Transverse colon (tissue), 4 donors: ENCODE results near the gene ZNF606.

Source experiments
- EP300 ChIP-seq: sonication (generic); formaldehyde crosslinking; IDR thresholded peaks from one replicate; pipeline ENCODE4 v1.6.1; 2017; ENCODE audit warnings: antibody characterized with exemption, low read depth
- POLR2A ChIP-seq: fragments of 450-650 bp; IDR thresholded peaks from one replicate; pipeline ENCODE4 v1.6.1; 2016; ENCODE audit warnings: antibody characterized with exemption, mild to moderate bottlenecking, moderate library complexity
- POLR2AphosphoS5 ChIP-seq, 3 donors: sonication (generic); formaldehyde crosslinking; IDR thresholded peaks; one replicate each; pipeline ENCODE4 v1.6.1; 2016; ENCODE audit warnings: antibody characterized with exemption in 3 of 3
- TF ChIP-seq, protein P1 (sequence below), 5 experiments: fragments of 200-600 bp in 3 of 5; fragments of 450-650 bp in 2 of 5; sonication (generic) in 3 of 5; IDR thresholded peaks; 1 replicate in 2 of 5; 2 replicates in 3 of 5; pipeline ENCODE4 v1.5.1; 2016 to 2017; ENCODE audit warnings: antibody characterized with exemption in 5 of 5, inconsistent platforms in 3 of 5, mild to moderate bottlenecking in 2 of 5, moderate library complexity in 1 of 5

DNA sequence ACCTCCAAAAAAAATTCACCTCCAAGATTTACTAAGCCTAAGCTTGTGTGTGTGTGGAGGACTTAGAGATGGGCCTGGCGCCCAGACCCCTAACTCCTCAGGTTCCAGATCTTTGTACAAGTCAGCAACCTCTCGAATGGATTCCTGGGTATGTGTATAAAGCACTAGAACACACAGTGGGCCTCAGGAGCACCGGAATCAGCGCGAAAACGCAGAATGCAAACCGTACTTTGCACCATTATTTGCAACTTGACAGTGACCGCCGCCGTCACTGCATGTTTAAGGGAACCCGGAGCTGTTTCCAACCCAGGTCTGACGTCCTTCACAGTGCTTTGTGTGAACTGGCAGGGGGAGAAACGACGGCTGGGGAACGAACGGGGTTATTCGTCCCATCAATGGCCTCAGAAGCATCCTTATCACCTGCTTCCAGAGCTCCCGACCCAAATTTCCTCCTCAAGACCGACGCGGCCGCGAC, 688 bp downstream of the ZNF606 start:
- no peak for TF ChIP-seq EP300
- TF ChIP-seq, protein P1, sequence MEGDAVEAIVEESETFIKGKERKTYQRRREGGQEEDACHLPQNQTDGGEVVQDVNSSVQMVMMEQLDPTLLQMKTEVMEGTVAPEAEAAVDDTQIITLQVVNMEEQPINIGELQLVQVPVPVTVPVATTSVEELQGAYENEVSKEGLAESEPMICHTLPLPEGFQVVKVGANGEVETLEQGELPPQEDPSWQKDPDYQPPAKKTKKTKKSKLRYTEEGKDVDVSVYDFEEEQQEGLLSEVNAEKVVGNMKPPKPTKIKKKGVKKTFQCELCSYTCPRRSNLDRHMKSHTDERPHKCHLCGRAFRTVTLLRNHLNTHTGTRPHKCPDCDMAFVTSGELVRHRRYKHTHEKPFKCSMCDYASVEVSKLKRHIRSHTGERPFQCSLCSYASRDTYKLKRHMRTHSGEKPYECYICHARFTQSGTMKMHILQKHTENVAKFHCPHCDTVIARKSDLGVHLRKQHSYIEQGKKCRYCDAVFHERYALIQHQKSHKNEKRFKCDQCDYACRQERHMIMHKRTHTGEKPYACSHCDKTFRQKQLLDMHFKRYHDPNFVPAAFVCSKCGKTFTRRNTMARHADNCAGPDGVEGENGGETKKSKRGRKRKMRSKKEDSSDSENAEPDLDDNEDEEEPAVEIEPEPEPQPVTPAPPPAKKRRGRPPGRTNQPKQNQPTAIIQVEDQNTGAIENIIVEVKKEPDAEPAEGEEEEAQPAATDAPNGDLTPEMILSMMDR (IDR thresholded peaks at IDR 0.05): no peak
- no peak for TF ChIP-seq POLR2A
- TF ChIP-seq POLR2AphosphoS5 (IDR thresholded peaks at IDR 0.05): no peak
